ENCODE data around the gene STARD3. TPM values are rescaled to one million over a fixed set of nuclear protein-coding genes. Genes with fewer than 3 reads are reported as not detected.
A peak's percentile ranks its signal among the peaks of the same experiment; 100 is the strongest.

Gene STARD3
- total RNA-seq, 2 donors from 2014 or later = 59.8 to 76.0 TPM

- no peak for ATAC-seq (replicated peaks)
- Mint-ChIP-seq H3K4me3 (no peak overlapping the region), H3K9me3 (no peaks in the 10 kb centered on the region), H3K4me1 (peaks cover 9% of the 10 kb centered on the region), H3K27ac (no peak overlapping the region), H3K36me3 (ENCODE audit: low read depth) (no peaks in the 10 kb centered on the region), H3K27me3 (peaks cover 60% of the 10 kb centered on the region)
Observed at GRCh38 chr17:39600288-39600996, 36.5 kb upstream of the STARD3 start.

- Mint-ChIP-seq H3K27ac (no peak overlapping the region), H3K9me3 (no peaks in the 10 kb centered on the region)
Observed at GRCh38 chr17:39600997-39601597, 35.8 kb upstream of the STARD3 start.

DNA sequence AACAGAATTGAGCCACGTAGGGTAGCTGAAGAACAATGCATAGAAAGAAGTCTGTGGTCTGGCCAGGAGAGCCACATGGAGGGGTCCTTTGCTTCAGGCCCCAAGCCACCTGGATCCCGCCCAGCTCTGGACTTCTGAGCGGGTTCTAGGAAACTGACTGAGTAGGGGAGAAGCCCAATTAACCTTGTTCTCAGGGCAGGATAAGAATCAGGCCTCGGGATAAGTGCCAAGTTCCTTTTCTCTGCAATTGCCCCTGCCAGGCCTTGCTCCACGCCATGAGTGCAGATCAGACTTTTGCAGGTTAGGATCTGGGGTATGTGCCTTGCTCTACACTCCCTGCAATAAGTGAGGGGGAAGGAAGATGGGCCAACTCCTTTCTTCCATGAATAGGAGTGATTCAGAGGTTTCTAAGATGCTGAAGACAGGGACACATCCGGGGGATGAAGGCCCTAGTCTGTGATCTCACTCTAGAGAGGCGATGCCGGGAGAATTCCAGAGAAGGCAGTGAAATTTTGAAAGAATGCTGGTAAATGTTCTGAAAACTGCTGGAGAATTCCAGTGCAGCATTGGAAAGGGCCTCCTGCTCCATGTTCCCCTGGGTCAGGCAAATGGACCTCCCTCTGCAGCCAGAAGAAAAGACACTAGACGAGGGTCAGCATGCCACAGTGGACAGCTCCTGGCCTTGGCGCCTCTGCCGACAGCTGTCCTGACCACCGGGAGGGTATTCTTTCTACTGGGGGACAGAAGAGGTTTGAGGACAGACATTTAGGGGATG lies 35.0 kb upstream of the STARD3 start:
- H3K27me3 Mint-ChIP-seq = peaks cover 50% of the 10 kb centered on the region
- peaks cover 2% of the 10 kb centered on the region for H3K4me1 Mint-ChIP-seq

More at GRCh38 chr17:39600997-39601597, 35.8 kb upstream of the STARD3 start:
- ATAC-seq (replicated peaks) = no peak
- peaks cover 6% of the 10 kb centered on the region for H3K4me1 Mint-ChIP-seq
- no peaks in the 10 kb centered on the region for H3K36me3 Mint-ChIP-seq (ENCODE audit: low read depth)
- H3K4me3 Mint-ChIP-seq = no peak overlapping the region
- peaks cover 56% of the 10 kb centered on the region for H3K27me3 Mint-ChIP-seq

GRCh38 chr17:39602533-39603303 lies 34.2 kb upstream of the STARD3 start:
- Mint-ChIP-seq H3K9me3 (no peaks in the 10 kb centered on the region), H3K27me3 (peaks cover 48% of the 10 kb centered on the region), H3K4me1 (no peaks in the 10 kb centered on the region), H3K27ac (no peak overlapping the region), H3K4me3 (no peak overlapping the region), H3K36me3 (ENCODE audit: low read depth) (no peaks in the 10 kb centered on the region)
- no peak for ATAC-seq (replicated peaks)

More for the DNA sequence above, 35.0 kb upstream of the STARD3 start:
- no peak for ATAC-seq (replicated peaks)
- Mint-ChIP-seq H3K27ac (no peak overlapping the region), H3K36me3 (ENCODE audit: low read depth) (no peaks in the 10 kb centered on the region), H3K9me3 (no peaks in the 10 kb centered on the region), H3K4me3 (no peak overlapping the region)

DNA sequence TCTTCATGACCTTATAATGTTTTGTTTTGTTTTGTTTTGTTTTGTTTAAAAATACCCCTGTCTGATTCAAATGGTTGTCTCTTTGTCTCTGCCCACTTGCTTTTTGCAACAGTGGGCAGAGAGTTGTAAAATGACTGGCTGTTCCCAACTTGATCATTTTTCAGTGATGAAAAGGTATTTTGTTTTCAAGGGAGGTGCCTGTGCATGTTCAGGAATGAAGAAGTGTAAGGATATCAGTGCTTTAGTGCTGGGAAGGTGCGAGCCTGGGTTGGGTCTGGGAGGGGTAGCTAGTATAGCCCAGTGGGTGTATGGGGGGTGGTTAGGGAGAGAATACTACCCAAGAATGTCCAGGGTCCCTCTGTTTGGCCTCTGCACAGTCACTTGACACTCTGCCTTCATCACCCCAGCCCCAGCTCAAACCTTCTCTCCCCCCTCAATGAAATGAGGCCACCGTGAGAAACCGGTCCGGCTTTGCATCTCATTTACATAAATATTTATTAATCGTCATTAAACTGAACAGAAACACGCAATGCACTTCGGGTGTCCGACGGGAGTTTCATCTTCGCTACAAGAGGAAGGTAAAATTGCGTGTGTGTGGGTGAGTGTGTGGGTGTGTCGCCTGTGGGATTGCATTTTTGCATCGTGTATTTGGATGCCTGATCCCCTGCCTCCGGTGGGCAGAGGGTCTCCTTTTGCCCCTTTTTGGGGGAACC lies 33.5 kb upstream of the STARD3 start:
- H3K9me3 Mint-ChIP-seq = no peaks in the 10 kb centered on the region
- no peak overlapping the region for H3K27ac Mint-ChIP-seq
- ATAC-seq (replicated peaks) = no peak
- H3K4me3 Mint-ChIP-seq = no peak overlapping the region
- H3K36me3 Mint-ChIP-seq (ENCODE audit: low read depth) = no peaks in the 10 kb centered on the region
- no peaks in the 10 kb centered on the region for H3K4me1 Mint-ChIP-seq
- H3K27me3 Mint-ChIP-seq = peaks cover 46% of the 10 kb centered on the region

DNA sequence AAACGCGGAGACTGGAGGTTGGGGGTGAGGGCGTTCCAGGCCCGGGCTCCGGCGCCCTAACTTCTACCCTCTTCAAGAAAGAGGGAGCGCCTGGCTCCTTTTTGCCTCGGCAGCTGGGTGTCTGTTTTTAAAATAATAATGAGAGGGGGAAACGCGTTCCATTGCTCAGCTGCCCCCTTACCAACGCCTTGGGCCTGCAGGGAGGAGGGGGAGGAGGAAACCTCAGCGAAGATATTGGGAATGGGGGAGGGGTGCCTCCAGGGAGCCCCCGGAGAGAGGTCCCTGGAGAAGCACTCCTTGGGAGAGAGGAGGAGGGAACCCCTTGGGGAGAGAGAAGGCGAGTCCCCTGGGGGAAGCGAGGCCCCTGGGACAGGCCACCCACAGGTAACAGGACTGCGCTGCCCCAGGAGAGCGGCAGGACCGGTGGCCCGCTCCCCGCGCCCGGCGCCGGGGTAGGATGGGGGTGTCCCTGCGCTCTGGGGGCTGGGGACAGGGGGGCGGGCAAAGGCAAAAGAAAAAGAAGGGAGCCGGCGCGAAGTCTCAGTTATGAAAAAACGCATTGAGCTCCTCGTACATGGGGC lies 31.9 kb upstream of the STARD3 start:
- Mint-ChIP-seq H3K27ac (no peak overlapping the region), H3K36me3 (ENCODE audit: low read depth) (no peaks in the 10 kb centered on the region), H3K4me1 (no peaks in the 10 kb centered on the region), H3K9me3 (no peaks in the 10 kb centered on the region), H3K27me3 (peaks cover 54% of the 10 kb centered on the region), H3K4me3 (peak overlapping the region; percentile 5)
- no peak for ATAC-seq (replicated peaks)

DNA sequence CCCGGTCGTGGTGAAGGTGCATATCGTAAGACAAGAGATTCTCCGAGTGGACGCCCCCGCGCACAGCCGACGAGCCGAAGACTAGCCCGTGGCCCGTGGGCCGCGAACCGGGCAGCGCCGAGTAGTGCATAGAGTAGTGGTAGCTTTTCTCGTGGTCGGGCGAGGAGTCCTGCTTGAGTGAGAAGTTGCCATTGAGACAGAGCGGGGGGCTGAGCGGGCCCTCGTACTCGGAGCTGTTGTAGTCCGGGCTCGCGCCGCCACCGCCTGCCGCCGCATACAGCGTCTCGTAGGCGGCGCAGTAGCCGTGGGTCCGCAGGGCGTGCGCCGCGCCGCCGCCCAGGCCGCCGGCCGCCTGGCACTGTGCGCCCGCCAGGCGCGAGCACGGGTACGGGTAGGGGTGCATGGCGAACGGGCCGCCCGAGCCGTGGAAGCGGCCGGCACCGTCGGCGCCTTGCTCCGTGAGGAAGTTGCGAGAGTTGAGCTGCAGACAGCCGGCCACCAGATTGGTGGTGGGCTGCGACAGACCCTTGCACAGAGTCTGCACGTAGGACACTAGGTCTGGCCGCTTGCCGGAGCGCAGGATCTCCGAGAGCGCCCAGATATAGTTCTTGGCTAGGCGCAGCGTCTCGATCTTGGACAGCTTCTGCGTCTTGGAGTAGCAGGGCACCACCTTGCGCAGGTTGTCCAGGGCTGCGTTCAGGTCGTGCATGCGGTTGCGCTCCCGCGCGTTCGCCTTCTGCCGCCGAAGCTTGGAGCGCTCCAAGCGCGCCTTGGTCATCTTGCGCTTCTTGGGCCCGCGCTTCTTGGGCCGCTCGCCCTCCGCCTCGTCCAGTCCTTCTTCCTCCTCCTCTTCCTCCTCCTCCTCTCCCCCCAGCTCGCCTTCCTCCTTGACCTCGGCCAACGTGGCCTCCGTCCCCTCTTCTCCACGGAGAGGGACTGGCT lies 31.2 kb upstream of the STARD3 start:
- Mint-ChIP-seq H3K4me3 (peak overlapping the region; percentile 26), H3K27ac (no peak overlapping the region), H3K4me1 (no peaks in the 10 kb centered on the region), H3K27me3 (peaks cover 48% of the 10 kb centered on the region), H3K36me3 (ENCODE audit: low read depth) (no peaks in the 10 kb centered on the region), H3K9me3 (no peaks in the 10 kb centered on the region)
- ATAC-seq (replicated peaks) = peak; percentile 21

DNA sequence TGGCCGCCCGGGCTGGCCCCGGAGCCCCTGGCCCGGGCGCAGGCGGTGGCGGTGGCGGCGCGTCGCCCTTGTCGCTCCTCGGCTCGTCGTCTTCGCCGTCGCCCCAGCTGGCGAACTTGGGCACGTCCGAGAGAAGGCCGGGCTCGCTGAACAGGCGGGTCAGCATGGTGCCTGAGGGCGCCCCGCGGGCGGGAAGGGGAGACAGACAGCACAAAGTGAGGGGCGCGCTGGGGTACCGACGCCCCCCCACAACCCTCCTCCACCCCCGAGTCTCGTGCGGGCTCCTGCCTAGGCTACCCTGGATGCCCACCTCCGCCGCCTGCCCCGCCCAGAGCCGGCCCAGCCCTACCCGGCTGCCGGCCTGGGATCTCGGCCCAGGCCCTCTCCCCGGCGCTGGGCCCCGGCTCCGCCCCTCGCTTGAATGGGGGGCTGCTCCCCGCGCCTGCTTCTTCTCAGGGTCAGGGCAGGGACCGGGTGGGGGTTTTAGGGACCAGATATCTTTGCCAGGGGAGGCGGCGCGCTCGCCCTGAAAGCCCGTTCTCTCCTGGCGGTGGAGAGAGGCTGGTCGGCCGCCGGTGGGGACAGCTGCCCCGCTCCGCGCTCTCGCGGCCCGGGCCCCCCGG lies 30.4 kb upstream of the STARD3 start:
- Mint-ChIP-seq H3K4me3 (no peak overlapping the region), H3K9me3 (no peaks in the 10 kb centered on the region), H3K27ac (no peak overlapping the region), H3K27me3 (peaks cover 46% of the 10 kb centered on the region), H3K4me1 (no peaks in the 10 kb centered on the region), H3K36me3 (ENCODE audit: low read depth) (no peaks in the 10 kb centered on the region)
- ATAC-seq (replicated peaks) = no peak

- no peak for ATAC-seq (replicated peaks)
- H3K4me1 Mint-ChIP-seq = no peaks in the 10 kb centered on the region
- no peaks in the 10 kb centered on the region for H3K36me3 Mint-ChIP-seq (ENCODE audit: low read depth)
- H3K4me3 Mint-ChIP-seq = no peak overlapping the region
- H3K27me3 Mint-ChIP-seq = peaks cover 39% of the 10 kb centered on the region
- no peak overlapping the region for H3K27ac Mint-ChIP-seq
- no peaks in the 10 kb centered on the region for H3K9me3 Mint-ChIP-seq
Observed at GRCh38 chr17:39607057-39607850, 29.7 kb upstream of the STARD3 start.

DNA sequence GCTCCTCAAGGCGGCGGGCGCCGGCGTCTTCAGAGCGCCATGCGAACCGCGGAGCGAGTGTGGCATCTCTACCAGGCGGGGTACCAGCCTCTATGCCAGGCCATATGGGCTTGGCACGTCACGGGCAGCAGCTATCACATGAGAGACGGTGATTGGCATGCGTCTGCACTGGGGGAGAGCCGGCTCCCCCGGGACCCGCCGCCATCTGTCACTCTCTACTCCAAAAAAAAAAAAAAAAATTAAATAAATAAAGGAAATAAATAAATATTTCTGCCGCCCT lies 29.2 kb upstream of the STARD3 start, which contains the start of gene NEUROD2:
Gene NEUROD2 (minus strand): TSS at position 70 of the 280 bp plus-strand sequence. CDS start 1,321 bp downstream, outside the sequence.
- Mint-ChIP-seq H3K27ac (no peak within 1 kb of the TSS), H3K36me3 (ENCODE audit: low read depth) (no peaks in the 10 kb centered on the region), H3K4me3 (no peak within 1 kb of the TSS), H3K9me3 (no peaks in the 10 kb centered on the region), H3K27me3 (peaks cover 34% of the 10 kb centered on the region), H3K4me1 (no peaks in the 10 kb centered on the region)
- ATAC-seq (replicated peaks) = no peak

- Mint-ChIP-seq H3K27ac (no peak overlapping the region), H3K27me3 (peaks cover 33% of the 10 kb centered on the region)
Observed at GRCh38 chr17:39608142-39608981, 28.6 kb upstream of the STARD3 start.

More at GRCh38 chr17:39608142-39608981, 28.6 kb upstream of the STARD3 start:
- H3K9me3 Mint-ChIP-seq = no peaks in the 10 kb centered on the region
- H3K4me1 Mint-ChIP-seq = no peaks in the 10 kb centered on the region
- H3K4me3 Mint-ChIP-seq = no peak overlapping the region
- ATAC-seq (replicated peaks) = no peak
- H3K36me3 Mint-ChIP-seq (ENCODE audit: low read depth) = no peaks in the 10 kb centered on the region

Data from activated T-helper 17 cell treated with anti-CD3 and anti-CD28 coated beads, Interleukin-2, amount 50 U/mL, for 72 hours (primary cell).